HG02610 (cell line): ENCODE data around the gene MYOF.
"Not testable (repeated sequence)": the region's sequence is repeated elsewhere in the genome, so short reads cannot be mapped to it uniquely, and the experiment has no call there.

Experiments used
- ATAC-seq: cut with Tn5 transposase; IDR thresholded peaks from one replicate; pipeline ENCODE4 v1.9.1; 2021; ENCODE audit warnings: mild to moderate bottlenecking, moderate library complexity; ENCODE audit not compliant: unreplicated experiment

The MYOF gene

DNA sequence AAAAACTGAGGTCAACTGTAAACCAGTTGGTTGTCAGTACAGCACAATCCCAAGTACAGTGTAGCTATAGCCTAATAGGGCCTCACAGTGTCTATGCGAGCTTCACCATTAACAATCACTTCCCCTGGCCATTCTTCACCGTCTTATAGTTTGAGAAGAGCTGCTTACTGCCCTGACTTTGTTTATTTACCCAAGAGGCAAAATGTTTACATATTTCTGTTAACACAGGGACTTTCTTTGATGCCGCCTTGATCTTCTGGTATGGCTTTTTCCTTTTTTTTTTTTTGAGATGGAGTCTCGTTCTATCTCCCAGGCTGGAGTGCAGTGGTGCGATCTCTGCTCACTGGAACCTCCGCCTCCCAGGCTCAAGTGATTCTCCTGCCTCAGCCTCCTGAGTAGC, 3.3 kb downstream of the MYOF start:
- ATAC-seq = no peak

DNA sequence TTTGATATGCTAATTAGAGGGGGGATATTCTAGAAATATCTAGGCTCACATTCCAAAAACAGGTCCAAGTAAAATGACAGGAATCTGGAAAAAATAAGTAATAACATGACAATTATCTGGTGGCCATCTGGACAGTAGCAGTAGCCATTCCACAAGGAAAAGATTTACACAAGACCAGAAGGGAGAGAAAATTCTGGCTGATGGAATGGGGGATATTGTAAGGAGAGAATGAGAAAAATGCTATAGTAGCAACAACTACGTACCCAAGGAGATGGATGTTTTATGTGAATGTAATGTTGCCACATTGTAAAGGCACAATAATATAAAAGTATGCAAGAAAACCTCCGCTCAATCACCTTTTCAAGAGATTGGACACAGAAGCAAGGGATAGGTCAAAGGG, 5.4 kb downstream of the MYOF start:
- no peak for ATAC-seq

DNA sequence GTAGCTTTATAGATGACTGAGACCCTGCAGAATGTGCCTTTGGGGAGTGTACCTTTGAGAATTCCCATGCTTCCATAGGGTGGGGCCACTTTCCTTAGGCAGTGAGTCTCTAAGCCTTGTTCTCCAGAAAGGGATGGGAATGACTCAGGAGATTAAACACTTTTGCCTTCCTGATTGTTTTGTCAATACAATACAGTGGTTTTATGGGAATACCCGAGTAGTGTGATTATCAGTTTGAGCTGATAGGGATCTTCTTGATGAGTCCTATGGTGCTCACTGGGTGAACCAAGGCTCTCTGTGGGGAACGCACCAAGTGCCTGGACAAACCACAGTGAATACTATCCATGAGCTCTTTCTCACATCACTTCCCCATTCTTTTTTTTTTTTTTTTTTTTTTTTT, 6.3 kb downstream of the MYOF start:
- ATAC-seq = no peak

DNA sequence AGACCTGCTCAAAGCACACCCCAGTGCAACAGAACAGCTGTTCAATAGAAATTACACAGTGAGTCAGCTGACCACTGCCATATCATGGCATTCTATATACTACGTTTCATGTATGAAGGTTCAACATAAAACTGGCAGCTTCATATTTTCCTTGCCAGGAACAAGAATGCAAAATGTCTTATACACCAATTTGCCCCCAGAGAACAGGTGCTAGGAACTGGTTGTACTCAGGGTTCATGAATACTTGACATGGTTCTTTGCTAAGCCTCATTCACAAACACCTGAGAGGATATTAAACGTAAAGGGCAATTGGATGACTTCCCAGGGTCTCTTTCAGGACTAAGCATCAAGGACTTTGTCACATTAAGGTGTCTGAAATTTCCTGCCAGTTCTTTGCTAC, 6.9 kb downstream of the MYOF start:
- no peak for ATAC-seq

DNA sequence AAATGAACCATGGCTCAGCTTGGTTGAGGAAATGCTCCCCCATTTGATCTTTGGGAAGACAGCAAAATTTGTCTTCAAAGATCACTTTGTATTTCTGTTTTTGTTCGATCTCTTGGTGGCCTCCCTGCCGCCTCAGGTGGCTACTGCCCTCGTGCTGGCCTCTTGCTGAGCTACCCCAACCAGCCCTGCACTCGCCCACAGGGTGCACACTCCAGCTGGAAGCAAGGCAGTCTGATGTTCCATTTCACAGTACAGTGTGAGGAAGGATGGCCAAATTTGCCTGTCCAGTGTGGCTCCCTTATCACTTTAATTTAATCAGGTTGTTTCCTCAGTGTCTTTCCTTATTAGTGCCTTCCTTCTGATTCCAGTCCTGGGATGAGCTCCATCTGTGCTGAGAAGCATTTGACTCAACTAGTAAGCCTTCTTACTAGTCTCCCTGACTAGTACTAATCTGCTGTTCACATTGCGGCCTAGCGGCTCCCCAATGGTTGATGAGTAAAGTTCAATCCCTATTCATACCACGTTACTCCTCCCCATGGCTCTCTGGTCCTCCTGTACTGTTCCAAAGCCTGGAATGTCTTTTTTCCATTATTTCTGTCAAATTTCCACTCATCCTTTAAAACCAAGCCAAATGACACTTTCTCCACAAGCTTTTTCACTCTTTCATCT, 8.2 kb downstream of the MYOF start:
- no peak for ATAC-seq

DNA sequence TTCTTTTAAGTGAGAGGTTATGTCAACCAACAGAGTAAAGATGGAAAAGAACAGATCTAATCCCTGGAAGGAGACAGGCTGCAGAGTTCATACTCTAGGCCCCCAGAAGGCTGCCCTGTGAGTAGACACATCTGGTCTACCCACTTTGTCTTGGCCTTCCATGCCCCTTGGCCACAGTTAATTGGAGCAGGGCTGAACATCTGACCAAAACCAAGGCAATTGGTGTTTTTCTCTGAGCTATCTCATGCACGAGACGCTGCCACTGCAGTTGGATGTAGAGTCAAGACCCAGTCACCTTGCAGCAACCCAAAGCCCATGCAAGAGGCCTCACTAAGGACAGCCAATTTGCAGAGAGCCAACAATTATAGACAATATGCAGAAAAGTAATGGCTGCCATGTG, 9.0 kb downstream of the MYOF start:
- ATAC-seq = no peak

DNA sequence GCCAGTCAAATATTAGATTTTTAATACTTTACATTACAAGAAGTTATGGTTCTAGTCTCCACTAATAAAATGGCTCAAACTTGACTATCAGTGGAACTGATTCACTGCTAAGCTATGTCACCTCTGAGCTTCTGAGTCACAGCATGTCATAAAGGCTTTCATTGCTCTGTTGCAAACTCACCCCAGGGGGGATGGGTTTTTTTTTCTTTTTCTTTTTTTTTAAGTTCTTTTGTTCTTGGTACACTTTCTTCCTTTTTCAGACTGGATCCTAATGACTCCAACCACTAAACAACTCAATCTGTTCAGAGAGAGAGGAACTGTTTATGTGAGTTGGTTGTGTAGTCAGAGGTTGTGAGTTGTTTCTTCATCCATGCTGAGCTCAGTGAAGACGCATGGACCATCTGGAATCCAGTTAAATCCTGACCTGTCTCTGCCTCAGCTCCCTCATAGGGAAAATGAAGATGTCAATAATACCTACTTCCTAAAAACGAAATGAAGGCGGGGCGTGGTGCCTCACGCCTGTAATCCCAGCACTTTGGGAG, 11.0 kb downstream of the MYOF start:
- ATAC-seq = no peak

DNA sequence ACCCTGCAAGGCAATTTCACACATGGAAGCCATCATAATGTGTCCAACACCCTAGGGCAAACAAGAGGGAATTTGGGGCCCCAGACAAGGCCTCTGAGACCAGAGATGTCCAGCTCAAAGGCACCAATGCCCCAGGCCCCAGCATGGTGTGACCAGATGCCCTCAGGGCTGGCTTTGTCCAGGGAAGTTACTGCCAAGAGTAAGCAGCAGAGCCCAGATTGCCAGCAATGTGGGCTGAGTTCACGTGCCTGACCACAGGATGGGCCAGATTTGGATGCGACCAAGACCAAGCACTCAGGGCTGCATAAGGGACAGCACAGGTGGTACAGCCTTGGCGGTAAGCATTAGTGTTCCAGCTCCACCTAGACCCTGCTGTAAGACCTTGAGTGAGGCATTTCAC, 12.7 kb downstream of the MYOF start:
- ATAC-seq = no peak

DNA sequence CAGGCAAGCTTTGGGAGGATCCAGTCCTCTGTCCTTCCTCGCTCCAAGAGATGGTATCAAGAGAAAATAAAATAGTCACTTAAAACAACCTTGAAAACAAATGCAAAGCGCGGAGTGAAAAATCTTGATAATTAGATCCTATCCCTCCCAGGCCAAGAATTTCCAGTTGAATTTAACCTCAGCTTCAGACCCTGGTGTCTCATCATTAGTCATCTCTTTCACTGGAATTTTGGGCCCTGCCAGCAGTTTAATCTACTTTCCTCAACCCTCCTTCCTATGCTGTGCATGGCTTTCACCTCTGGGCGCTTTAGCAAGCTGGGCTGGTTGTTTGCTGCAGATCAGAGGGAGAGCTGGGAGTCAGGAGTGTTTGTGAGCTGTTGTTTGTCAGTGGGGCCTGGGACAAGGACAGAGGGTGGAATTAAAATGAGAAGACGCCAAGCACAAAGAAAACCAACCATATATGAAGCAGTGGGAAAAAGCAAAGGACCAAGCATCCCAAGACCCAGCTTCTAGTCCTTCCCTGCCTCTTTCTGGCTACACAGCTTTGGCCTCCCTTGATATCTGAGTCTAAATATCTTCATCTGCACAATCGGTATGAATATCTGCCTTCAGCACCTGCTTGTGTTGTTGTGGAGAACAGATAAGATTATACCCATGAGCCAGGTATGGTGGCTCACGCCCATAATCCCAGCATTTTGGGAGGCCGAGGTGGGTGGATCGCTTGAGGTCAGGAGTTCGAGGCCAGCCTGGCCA, 13.5 kb downstream of the MYOF start:
- no peak for ATAC-seq

DNA sequence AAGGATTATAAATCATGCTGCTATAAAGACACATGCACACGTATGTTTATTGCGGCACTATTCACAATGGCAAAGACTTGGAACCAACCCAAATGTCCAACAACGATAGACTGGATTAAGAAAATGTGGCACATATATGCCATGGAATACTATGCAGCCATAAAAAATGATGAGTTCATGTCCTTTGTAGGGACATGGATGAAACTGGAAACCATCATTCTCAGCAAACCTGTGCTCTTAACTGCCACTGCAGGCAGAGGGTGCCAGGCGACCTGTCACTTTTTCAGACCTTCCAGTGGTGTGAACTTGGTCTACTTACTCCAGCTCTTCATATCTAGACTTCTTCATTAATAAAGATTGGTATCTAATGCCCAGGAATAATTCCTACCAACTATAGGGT, 14.5 kb downstream of the MYOF start:
- ATAC-seq = not testable (repeated sequence)

DNA sequence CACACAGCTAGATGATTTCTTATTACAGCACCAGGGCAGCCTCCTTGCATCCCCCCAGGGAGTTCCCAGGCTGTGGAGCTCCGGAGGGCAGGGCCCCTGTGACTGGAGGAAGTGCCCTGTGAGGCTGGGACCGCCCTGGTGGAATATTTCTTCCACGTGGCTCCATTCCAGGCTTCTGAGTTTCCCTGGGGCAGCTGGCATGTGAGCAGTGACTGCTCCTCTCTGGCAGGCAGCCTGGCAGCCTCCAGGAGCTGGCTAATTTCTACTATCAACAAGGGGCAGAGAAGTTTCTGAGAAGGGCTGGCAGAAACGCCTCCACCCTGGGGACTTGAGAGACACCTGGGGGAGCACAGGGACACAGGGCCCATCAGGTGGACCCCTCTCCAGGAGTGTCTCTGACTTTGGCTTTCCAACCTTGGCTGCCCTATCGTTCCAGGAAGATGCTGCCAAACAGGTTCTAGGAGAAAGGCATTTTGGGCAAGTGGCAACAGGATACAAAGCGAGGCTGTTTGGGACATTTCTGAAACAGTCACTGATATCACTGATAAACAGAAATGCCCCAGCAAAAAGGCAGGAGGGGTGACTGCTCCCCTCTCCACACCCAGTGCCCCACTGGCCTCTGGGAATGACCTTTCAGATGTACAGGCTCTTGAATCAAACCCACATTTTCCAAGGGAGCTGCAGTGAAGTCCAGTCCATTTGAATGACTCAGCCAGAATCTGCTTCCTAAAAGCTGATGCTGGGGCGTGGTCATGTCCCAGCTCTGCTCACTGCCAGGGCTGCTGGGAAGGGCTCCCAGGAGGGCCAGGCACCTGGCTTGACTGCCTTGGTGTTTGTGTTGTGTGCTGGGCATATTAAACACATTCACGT, 16.1 kb downstream of the MYOF start:
- no peak for ATAC-seq

DNA sequence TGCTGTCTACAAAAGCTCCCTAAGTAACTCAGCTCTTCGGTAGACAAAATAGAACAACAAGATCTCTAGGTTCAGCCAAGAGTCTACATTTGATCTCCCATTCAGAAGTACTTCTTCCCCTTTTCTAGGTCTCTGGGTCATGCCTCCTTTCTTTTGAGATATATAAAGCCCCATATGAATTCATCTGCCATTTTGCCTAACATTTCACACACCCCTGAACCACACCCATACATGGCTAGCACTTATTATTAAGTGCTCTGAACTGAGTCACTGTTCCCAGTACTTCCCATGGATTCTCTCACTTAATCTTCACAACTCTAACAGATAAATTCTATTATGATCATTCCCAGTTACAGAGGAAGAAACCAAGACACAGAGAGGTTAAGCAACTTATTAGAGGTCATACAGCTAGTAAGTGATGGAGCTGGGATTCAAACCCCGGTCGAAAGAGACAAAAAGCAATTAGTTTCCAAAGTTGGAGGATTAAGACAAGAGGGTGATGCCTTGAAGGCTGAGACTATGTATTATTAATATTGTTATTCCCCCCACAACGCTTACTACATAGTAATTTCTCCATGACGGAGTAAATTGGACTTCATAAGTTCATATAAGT, 17.3 kb downstream of the MYOF start:
- no peak for ATAC-seq

DNA sequence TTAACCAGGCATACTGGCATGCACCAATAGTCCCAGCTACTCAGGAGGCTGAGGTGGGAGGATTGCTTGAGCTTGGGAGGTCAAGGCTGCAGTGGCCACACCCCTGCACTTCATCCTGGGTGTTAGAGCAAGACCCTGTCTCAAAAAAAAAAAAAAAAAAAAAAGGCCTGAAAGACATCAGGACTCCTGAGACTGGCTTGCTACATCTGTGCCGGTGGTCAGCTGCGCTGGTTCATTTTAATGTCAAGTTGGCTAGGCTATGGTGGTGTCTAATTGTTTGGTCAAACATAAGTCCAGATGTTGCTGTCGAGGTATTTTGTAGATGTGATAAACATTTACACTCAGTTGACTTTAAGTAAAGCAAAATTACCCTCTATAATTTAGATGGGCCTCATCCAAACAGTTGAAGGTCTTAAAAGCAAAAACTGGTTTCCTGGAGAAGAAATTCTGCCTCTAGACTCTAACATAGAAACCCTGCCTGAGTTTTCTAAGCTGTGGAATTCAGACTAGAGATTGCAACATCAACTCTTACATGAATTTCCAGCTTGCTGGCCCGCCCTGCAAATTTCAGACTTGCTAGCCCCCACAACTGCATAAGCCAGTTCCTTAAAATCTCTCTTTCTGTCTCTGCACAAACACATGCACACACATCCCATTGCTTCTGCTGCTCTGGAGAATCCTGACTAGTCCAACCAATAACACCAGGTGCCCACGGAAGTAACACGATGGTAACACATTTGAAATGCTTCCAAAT, 18.2 kb downstream of the MYOF start:
- no peak for ATAC-seq

DNA sequence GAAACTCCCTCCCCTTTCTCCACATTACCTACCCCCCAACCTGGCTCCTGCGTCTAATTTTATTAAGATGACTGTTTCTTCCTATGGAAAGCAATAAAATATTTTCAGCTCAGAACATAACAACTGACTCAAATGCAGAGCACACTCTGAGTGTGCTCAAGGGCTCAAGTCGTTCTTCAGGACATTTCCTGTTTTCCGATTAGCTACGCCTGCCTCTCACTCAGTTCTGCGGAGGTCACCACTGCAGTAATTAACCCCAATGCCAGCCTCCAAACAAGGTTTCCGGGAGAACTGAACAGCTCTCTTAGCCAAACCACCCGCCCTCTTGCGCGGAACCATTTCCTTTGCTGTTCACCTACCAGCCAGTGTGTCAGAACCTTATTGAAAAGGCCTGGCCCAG, 19.3 kb downstream of the MYOF start:
- ATAC-seq = no peak

DNA sequence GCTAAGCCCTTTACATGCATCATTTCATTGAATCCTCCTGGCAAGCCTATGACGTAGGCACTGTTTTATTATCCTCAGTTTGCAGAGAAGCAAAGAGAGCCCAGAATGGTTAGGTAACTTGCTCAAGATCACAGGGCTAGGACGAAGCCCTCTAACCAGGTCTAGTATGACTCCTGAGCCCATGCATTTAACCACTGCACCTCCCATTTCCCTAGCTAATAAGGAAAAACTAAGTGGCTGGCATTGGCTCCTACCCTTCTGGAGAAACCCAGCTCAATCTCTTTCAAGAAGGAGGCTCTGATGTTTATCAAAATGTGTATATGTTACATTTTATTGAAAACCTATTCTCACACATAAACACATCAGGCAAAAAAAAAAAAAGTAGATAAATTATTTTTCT, 19.8 kb downstream of the MYOF start:
- ATAC-seq = no peak

DNA sequence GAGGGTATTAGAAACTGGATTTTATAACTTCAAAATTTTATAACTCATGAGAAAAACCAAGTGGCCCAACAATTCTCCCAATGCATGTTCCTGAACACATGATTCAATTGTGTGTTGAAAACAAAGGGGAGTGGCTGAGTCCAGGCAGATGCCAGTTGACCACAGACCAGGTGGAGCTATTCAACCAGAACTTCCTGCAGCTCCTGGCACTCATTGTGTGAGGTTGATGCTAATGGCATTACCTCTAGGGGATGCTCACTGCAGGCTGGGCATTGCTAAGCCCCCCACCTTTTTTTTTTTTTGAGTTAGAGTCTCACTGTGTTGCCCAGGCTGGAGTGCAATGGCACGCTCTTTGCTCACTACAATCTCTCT, 20.3 kb downstream of the MYOF start:
- no peak for ATAC-seq

DNA sequence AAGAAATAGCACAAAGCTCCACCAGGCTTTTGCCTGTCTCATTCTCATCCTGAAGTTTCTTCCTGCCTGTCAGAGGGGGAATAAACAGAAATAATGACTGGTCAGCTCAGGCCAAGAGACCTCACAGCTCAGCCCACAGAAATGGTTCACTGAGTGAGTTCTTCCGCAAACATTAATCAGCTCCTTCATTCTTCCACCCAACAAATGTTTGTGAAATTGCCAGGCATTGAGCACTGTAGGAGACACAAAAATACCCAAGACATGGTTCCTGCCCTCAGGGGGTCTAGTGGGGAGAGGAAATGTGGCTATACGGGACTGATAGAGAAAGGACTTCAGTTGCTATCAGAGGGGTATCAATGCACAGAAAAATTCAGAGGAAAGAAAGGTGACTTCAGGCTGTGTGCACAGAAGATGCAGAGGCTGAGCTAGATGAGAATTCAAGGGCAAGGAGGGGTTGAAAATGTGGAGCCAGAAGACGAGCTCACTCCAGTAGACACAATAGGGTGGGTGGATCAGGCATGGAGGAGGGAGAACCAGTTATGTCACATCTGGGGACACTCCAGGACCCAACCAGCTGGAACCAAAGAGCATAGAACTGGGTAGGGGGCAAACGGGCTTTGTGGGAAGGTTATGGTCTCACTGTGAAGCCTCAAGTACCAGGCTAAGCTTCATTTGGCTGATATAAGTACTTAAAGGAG, 20.9 kb downstream of the MYOF start:
- no peak for ATAC-seq

DNA sequence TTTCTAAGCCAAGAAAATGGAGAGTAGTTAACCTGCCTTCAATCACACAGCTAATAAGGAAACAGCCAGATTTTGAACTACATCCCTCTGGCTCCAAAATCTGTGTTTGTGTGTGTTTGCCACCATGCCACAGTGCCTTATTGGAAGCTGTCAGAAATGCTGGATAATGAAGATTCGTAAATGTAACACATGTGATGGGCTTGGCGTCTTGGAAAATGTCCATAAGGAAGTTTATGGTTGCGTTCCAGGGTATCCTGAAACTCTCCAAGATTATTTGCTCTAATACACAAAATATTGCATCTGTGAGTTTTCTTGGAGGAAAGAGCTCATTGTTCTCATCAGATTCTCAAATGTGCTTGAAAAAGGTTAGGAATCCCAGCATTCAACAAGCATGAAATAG, 22.7 kb downstream of the MYOF start:
- ATAC-seq = no peak

DNA sequence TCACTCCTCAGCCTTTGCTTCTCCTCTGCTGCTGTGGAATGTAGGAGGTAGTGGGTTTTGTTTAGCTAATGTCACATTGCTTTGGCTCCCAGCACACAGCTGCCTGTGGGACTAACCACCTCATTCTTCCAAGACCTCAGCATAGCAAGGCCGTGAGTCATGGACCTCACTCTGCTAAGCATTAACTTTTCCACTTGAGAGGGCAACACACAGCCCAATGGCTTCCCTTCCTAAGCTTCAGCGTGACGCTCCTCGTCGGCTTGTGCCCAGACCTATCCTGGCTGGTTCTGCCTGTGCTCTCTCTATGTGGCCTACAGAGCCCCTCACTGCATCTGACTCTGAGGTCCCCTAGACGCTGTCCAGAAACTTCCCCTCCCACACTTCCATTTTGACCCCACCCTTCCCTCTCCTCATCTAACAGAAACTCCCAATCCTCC, 23.3 kb downstream of the MYOF start:
- no peak for ATAC-seq

DNA sequence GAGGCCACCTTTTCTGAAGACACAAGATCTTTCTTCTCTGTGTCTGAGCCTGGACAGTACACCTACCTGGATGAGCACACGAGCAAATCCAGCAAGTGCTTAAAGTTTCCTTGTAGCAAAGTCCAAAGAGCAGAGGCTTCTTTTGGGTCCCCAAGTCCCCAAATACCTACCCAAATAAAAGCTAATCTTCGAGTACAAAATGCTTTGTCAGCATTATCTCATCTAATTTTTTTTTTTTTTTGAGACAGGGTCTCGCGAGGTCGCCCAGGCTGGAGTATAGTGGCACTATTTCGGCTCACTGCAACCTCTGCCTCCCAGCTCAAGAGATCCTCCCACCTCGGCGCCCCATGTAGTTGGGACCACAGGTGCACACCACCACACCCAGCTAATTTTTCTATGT, 24.6 kb downstream of the MYOF start:
- no peak for ATAC-seq
